Activated CD8-positive, alpha-beta memory T cell treated with anti-CD3 and anti-CD28 coated beads, Interleukin-2, amount 50 U/mL, for 24 hours (primary cell): Measurements from ENCODE around the gene CARNS1.
"Not testable (repeated sequence)": the region's sequence is repeated elsewhere in the genome, so short reads cannot be mapped to it uniquely, and the experiment has no call there.

ENCODE experiments used
- DNase-seq: peaks from one replicate; pipeline ENCODE4 v3.0.0-alpha.2; 2020; ENCODE audit errors: extremely low read depth

CARNS1 gene

GRCh38 chr11:67465530-67465929 lies 50.1 kb downstream of the CARNS1 start:
- not testable (repeated sequence) for DNase-seq

GRCh38 chr11:67466367-67466766 lies 50.9 kb downstream of the CARNS1 start:
- DNase-seq: no peak

DNA sequence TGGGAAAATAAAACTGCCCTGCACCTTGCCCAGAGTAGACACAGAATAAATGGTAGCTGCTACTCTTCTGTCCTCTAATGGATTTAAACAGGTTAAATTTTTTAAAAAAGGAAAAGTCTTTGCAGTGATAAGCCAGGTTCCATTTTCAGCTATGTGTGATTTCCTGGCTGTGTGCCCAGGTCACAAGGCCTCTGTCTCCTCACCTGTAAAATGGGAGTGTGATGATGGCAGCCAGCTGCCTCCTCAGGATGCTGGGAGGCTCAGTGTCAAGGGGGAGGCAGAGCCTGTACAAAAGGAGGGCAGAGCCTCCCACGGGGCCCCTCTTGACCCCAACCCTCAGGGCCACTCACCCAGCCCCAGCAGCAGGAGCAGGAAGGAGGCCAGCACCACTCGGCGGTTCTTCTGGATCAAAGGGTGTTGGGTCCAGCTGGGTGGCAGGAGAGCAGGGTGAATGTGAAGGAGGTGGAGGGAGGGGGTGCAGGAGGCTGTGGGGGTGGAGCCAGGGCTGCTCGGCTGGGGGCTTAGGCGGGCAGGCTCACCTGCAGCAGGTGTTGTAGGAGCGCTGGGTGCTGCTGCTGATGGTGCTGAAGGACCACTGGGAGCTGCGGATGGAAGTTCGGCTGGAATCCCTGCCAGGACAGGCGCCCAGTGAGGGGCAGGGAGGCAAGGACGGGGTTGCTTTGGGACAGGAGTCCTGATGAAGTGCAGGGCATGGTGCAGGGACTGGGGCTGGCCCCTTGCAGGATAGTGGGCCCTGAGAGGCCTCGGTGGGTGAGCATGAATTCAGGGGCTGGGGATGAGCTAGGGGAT lies 51.7 kb downstream of the CARNS1 start:
- DNase-seq: no peak

DNA sequence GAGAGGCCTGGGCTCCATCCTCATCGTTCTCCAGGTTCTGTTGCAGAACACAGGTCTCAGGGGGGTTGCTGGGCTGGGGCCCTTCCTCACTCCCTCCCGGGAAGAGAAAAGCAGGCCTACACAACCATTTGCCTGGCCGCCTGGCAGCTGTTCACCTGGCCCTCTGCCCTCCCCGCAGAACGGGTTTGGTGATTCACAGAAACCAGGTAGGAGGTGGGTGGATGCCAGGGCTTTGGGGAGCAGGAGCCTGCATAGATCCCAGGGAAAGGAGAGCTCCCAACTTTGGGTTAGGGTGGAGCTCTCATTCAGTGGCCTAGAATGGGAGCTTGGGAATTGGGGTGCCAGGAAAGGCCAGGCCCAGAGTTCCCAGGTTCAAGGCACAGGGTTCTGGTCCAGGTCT lies 52.6 kb downstream of the CARNS1 start:
- no peak for DNase-seq

- no peak for DNase-seq
These were observed 52.9 kb downstream of the CARNS1 start for GRCh38 chr11:67468456-67468758.

- peak; percentile 64 for DNase-seq
These were observed 53.5 kb downstream of the CARNS1 start, which contains the start of gene TMEM134 for GRCh38 chr11:67468759-67469507. Gene TMEM134, minus strand, starts transcription at chr11:67469251. Its CDS starts 59 bp downstream, at chr11:67469192.

- DNase-seq: no peak
These were observed 54.0 kb downstream of the CARNS1 start for GRCh38 chr11:67469508-67469811.

DNA sequence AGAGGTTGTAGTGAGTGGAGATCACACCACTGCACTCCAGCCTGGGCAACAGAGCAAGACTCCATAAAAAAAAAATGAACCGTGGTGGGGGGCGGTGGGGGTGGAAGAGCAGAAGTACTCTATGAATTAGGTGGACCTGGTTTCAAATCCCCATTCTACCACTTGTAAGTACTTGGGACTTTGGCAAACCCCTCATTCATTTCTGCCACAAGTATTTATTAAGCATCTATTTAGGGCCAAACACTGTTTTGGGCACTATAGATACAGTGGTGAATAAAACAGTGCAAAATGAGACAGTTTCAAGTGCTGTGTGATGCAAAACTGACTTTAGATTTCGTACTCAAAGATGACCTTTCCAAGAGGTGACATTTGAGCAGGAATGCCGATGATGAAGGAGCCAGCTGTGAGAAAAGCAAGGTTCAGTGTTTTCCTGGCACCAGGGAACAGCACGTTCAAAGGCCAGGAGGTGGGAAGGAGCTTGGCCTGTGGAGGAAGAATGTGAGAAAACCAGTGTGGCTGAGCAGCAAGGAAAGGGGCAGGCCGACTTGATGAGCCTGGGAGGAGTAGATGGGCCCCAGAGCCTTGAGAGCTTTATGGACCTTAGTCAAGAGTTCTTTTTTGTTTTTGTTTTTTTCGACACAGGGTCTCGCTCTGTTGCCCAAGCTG lies 55.0 kb downstream of the CARNS1 start:
- no peak for DNase-seq

DNA sequence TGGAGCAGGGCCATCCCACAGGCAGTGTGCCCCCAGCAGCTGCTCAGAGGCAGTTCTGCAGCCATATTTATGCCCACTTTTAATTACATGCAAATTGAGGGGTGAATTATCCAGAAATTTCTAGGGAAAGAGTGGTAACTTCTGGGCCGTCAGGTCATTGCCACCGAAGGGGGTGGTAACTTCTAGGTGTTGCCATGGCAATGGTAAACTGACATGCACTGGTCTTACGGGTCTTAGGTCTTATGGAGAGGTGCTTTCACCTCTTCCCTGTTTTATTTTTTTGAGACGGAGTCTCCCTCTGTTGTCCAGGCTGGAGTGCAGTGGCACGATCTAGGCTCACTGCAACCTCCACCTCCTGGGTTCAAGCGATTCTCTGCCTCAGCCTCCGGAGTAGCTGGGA lies 57.4 kb downstream of the CARNS1 start:
- no peak for DNase-seq
